Hepatocyte (in vitro differentiated cells): Measurements from ENCODE around the gene FAM53B. TPM values are rescaled to one million over a fixed set of nuclear protein-coding genes. Genes with fewer than 3 reads are reported as not detected.

ENCODE experiments used
- DNase-seq: peaks from one replicate; pipeline ENCODE4 v3.0.0-alpha.2; 2016; ENCODE audit warnings: low spot score
- H2AFZ ChIP-seq: fragments of 200-600 bp; sonication (generic); 2 replicates; pipeline ENCODE4 v1.6.0; 2016; ENCODE audit warnings: antibody characterized with exemption, mild to moderate bottlenecking
- H3K27ac ChIP-seq: fragments of 200-600 bp; sonication (generic); 2 replicates; pipeline ENCODE4 v1.5.1; 2016; ENCODE audit warnings: mild to moderate bottlenecking
- H3K27me3 ChIP-seq: fragments of 200-600 bp; sonication (generic); 2 replicates; pipeline ENCODE4 v1.6.1; 2016
- H3K36me3 ChIP-seq: fragments of 200-600 bp; sonication (generic); replicated peaks from 2 replicates; pipeline ENCODE4 v1.5.1; 2016; ENCODE audit warnings: low read depth; ENCODE audit not compliant: insufficient read depth
- H3K4me1 ChIP-seq: fragments of 200-600 bp; sonication (generic); 2 replicates; pipeline ENCODE4 v1.5.1; 2016; ENCODE audit warnings: mild to moderate bottlenecking, moderate library complexity; ENCODE audit not compliant: insufficient read depth
- H3K4me2 ChIP-seq: fragments of 200-600 bp; sonication (generic); 2 replicates; pipeline ENCODE4 v1.6.0; 2016
- H3K4me3 ChIP-seq: fragments of 200-600 bp; sonication (generic); 2 replicates; pipeline ENCODE4 v1.5.1; 2016; ENCODE audit warnings: mild to moderate bottlenecking
- H3K79me2 ChIP-seq: fragments of 200-600 bp; sonication (generic); 2 replicates; pipeline ENCODE4 v1.6.0; 2017; ENCODE audit warnings: mild to moderate bottlenecking
- H3K9me2 ChIP-seq: fragments of 200-600 bp; sonication (generic); replicated peaks from 2 replicates; pipeline ENCODE4 v1.6.0; 2017; ENCODE audit warnings: mild to moderate bottlenecking; ENCODE audit not compliant: insufficient read depth
- H3K9me3 ChIP-seq: fragments of 200-600 bp; sonication (generic); 2 replicates; pipeline ENCODE4 v1.5.1; 2016; ENCODE audit warnings: low read depth, mild to moderate bottlenecking
- H4K20me1 ChIP-seq: fragments of 200-600 bp; sonication (generic); 2 replicates; pipeline ENCODE4 v1.6.0; 2016; ENCODE audit warnings: mild to moderate bottlenecking; ENCODE audit not compliant: insufficient read depth, poor library complexity, severe bottlenecking
- CTCF ChIP-seq: fragments of 200-600 bp; sonication (generic); IDR thresholded peaks from 2 replicates; pipeline ENCODE4 v1.5.1; 2016; ENCODE audit warnings: antibody characterized with exemption, mild to moderate bottlenecking; ENCODE audit not compliant: poor library complexity
- EZH2 ChIP-seq: fragments of 200-600 bp; sonication (generic); IDR thresholded peaks from 2 replicates; pipeline ENCODE4 v1.6.1; 2016; ENCODE audit warnings: antibody characterized with exemption, mild to moderate bottlenecking, borderline replicate concordance
- EZH2phosphoT487 ChIP-seq: fragments of 200-600 bp; sonication (generic); IDR thresholded peaks from one replicate; pipeline ENCODE4 v1.6.1; 2018; ENCODE audit warnings: antibody characterized with exemption, mild to moderate bottlenecking, low read depth, moderate library complexity; ENCODE audit not compliant: unreplicated experiment, severe bottlenecking
- WGBS: methylation state at CpG from one replicate; pipeline ENCODE4 v1.1.6; 2016; ENCODE audit warnings: low lambda C conversion rate; ENCODE audit errors: missing lambda C conversion rate; 5-methylcytosine and 5-hydroxymethylcytosine counted together
- polyA plus RNA-seq: library from polyadenylated mRNA; unstranded; fragments of >200 nt; fragmentation: Nextera tagmentation; extraction: Ambion mirVana; gene quantifications from 2 replicates; pipeline ENCODE4 v1.2.1, GENCODE V29; 2016
- total RNA-seq: library from RNA; depleted of rRNA; stranded (reverse); fragments of >200 nt; gene quantifications from 2 replicates; pipeline ENCODE4 v1.2.3, GENCODE V29; 2014

The FAM53B gene
- total and polyA plus RNA-seq, 2 experiments from 2014 or later = 10.3 to 23.6 TPM

GRCh38 chr10:124730790-124731189 is 13.4 kb downstream of the FAM53B start:
- Histone ChIP-seq H3K9me2 (no peaks in the 10 kb centered on the region), H3K79me2 (peaks cover 87% of the 10 kb centered on the region), H3K4me3 (no peak overlapping the region), H4K20me1 (peaks cover 17% of the 10 kb centered on the region), H3K36me3 (no peaks in the 10 kb centered on the region), H3K4me1 (peaks cover 36% of the 10 kb centered on the region), H2AFZ (no peak overlapping the region), H3K9me3 (no peaks in the 10 kb centered on the region), H3K4me2 (no peak overlapping the region), H3K27me3 (no peaks in the 10 kb centered on the region), H3K27ac (no peak overlapping the region)
- no peak for DNase-seq
- 74% methylated on average over 3 of the region's 3 CpGs for WGBS
- TF ChIP-seq CTCF (no peak), EZH2 (no peak), EZH2phosphoT487 (no peak)

GRCh38 chr10:124728830-124729661 is 15.1 kb downstream of the FAM53B start:
- no peak for DNase-seq
- peaks cover 16% of the 10 kb centered on the region for H4K20me1 ChIP-seq
- peaks cover 38% of the 10 kb centered on the region for H3K4me1 ChIP-seq
- peak overlapping the region; percentile 55 for H3K27ac ChIP-seq
- no peaks in the 10 kb centered on the region for H3K27me3 ChIP-seq
- no peak overlapping the region for H3K4me2 ChIP-seq
- no peak overlapping the region for H3K4me3 ChIP-seq
- no peak overlapping the region for H2AFZ ChIP-seq
- H3K9me3 ChIP-seq = no peaks in the 10 kb centered on the region
- TF ChIP-seq CTCF (no peak), EZH2phosphoT487 (no peak), EZH2 (no peak)
- no peaks in the 10 kb centered on the region for H3K9me2 ChIP-seq
- WGBS = 82% methylated on average over 8 of the region's 8 CpGs
- H3K36me3 ChIP-seq = no peaks in the 10 kb centered on the region
- H3K79me2 ChIP-seq = peaks cover 87% of the 10 kb centered on the region

GRCh38 chr10:124728071-124728829 is 15.9 kb downstream of the FAM53B start:
- H3K36me3 ChIP-seq = no peaks in the 10 kb centered on the region
- H3K9me3 ChIP-seq = no peaks in the 10 kb centered on the region
- H3K79me2 ChIP-seq = peaks cover 87% of the 10 kb centered on the region
- no peaks in the 10 kb centered on the region for H3K9me2 ChIP-seq
- TF ChIP-seq EZH2phosphoT487 (no peak), EZH2 (no peak), CTCF (no peak)
- no peak overlapping the region for H2AFZ ChIP-seq
- no peaks in the 10 kb centered on the region for H3K27me3 ChIP-seq
- peak overlapping the region; percentile 55 for H3K27ac ChIP-seq
- H4K20me1 ChIP-seq = peaks cover 12% of the 10 kb centered on the region
- no peak overlapping the region for H3K4me2 ChIP-seq
- no peak overlapping the region for H3K4me3 ChIP-seq
- H3K4me1 ChIP-seq = peaks cover 38% of the 10 kb centered on the region
- DNase-seq = no peak
- WGBS = 78% methylated on average over 14 of the region's 14 CpGs
